Activated gamma-delta T cell (primary cell): ENCODE data around the gene FOXF1.

Source experiments
- DNase-seq: peaks from one replicate; lab custom pipeline; 2025; lab: John Stamatoyannopoulos, UW

The FOXF1 gene

DNA sequence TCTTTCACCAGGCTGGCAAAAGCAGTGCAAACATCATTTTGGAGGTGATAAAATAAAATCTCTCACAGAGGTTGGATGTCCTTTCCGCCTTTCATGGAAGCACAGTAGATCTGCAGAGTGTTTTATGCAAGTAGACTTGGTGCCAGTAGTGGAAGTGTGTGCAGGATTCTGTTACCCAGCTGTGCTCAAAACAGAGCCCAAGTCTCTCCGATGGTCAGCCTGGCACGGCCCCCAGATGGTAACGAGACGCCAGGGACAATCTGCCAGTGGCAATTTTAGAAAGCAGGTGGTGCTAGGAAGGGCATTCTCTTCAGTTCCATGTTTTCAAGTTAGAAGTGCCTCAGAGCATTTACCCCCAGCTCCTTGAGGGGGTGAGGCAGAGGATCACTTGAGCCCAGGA, 46.2 kb downstream of the FOXF1 start:
- DNase-seq, result no peak

DNA sequence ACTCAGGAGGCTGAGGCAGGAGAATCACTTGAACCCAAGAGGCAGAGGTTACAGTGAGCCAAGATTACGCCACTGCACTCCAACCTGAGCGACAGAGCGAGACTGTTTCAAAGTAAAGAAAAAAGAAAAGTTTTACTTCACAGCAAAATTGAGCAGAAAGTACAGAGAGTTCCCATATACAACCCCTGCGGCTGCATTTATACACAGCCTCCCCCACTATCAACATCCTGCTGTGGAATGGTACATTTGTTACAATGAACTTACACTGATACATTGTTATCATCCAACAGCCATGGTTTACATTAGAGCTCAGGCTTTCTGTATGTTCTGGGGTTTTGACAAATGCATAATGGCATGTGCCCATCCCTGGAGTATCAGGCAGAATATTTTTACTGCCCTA, 47.3 kb downstream of the FOXF1 start:
- DNase-seq, result no peak

DNA sequence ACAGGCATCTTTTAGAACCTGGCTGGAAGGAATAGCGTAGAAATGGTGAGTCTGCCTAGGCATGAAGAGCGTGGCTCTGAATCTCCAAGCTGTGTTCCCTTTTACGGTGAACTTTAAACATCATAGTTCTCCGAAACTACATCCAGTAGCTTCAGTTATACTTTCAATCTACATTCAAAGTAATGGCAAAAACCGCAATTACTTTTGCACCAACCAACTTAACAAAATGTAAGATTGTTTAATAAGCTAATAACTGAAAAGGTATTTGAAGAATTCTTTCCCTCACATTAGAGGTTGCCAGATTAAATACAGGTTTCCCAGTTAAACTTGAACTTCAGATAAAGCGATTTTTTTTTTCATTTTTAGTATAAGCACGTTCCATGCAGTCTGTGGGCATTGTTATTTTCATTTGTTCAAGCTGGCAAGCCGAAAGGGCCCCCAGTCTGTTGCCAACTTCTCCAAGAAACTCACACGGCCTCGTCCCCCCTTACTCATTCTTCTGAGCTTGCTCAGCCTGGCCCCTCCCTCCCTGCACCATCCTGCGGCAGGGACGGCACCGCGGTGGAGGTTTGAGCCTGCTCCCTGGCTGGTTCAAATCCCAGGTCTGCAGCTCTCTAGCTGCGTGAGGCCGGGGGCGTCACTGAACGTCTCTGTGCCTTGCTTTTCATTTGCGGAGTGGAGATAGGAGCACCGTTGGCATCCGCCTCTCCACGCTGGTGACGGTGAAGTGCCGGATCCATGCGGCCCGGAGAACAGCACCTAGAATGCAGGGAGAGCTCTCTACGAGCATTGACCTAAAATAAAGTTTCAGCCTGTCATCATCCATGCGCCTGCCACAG, 48.2 kb downstream of the FOXF1 start:
- no peak for DNase-seq

DNA sequence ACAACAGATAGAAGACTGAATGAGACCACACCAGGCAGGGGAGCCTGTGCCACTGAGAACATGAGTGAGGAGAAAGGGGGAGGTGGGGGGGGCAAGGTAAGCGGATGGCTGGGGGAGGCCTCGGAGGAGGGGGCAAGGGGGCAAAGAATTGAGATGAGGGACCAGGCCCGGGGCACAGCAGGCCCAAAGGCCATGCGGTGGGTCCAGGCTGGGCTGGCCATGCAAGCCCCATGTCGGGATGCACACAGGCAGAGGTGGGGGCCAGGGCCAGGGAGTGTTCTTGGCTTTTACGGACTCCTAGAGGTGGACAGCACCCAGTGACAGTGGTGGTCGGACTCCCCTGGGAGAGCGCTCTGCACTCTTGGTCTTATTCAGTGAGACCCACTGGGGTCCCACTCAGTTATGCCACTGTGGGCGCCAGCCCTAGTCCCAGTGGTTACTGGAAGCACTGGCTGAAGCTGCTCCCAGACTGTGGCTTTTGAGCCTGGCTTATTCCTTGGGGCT, 49.5 kb downstream of the FOXF1 start:
- DNase-seq, result no peak

DNA sequence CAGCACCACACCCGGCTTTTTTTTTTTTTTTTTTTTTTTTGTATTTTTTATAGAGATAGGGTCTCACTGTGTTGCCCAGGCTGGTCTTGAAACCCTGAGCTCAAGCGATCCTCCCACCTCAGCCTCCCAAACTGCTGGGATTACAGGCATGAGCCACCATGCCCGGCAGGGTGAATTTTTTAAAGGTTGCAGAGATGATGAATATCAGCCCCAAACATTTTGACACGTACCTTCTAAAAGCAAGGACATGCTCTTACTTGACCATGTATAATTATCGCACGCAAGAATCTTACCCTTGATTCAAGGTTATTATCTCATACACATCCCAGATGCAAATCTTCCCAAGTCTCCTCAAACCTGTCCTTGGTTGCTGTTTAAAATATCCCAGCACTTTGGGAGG, 52.0 kb downstream of the FOXF1 start:
- DNase-seq, result no peak

DNA sequence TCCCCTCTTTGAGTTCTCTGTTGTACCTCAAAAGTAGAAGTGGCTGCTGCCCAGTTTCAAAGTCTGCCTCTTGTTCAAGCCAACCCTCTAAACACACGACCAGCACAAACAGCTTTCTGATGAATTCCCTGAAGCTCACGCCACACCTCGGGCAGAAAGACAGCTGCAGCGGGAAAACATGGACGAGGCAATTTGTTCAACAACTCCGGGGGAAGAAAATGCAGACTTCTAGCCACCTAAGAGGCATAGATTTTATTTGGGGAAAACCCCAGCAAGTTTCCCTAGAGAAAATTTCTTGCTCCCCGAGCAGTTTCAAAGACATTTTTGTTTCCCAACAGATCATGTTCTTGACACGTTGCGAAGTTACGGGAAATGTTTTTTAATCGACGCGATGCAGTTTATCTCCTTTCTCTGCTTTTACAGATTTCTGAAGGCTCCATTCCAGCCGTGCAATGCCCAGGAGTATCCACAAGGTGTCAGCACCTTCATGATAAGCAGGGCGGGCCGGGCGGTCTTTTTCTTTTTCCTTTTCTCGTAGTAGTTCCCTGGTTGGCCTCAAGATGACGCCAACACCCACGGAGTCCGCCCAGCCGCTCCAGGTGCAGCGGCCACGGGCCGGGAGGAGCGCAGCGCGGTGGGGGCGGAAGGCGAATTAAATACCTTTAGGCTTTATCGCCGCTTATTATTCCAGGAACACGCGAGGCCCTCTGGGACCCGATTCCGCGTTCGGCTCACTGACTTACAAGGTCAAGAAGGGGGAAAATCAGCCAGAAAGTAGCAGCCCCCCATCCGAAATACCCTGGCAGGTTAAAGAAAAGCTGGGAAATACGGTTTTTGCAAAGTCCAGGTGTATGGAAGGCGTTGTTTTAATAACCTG, 53.4 kb downstream of the FOXF1 start:
- DNase-seq, result no peak
